Measurements from ENCODE around the gene PPP2R2B. TPM values are rescaled to one million over a fixed set of nuclear protein-coding genes. Genes with fewer than 3 reads are reported as not detected.
A peak's percentile ranks its signal among the peaks of the same experiment; 100 is the strongest.
"Not testable (repeated sequence)": the region's sequence is repeated elsewhere in the genome, so short reads cannot be mapped to it uniquely, and the experiment has no call there.

Gene PPP2R2B
- total RNA-seq, 2 donors from 2014 or later = 9.5 to 29.8 TPM

DNA sequence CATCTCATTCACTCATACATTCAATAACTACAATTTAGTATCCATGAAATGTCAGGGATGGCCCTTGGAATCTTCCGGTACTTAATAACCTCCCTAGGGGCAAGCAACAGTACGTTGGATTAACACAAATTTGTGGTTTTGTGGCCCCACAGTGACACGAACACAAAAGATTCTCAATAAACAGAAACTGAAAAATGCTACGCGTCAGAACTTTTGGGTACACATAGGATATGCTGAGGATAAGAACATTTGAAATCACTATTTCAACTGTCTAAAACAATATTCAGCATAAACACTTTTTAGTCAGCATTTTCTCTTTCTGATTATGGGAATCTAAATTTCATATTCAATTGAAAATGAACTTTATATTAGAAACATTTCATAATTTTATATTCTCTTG lies 255.5 kb downstream of the PPP2R2B start:
- no peak for ATAC-seq (ENCODE audit: insufficient number of reproducible peaks, low FRiP score, low read depth)
- TF ChIP-seq, protein P1, sequence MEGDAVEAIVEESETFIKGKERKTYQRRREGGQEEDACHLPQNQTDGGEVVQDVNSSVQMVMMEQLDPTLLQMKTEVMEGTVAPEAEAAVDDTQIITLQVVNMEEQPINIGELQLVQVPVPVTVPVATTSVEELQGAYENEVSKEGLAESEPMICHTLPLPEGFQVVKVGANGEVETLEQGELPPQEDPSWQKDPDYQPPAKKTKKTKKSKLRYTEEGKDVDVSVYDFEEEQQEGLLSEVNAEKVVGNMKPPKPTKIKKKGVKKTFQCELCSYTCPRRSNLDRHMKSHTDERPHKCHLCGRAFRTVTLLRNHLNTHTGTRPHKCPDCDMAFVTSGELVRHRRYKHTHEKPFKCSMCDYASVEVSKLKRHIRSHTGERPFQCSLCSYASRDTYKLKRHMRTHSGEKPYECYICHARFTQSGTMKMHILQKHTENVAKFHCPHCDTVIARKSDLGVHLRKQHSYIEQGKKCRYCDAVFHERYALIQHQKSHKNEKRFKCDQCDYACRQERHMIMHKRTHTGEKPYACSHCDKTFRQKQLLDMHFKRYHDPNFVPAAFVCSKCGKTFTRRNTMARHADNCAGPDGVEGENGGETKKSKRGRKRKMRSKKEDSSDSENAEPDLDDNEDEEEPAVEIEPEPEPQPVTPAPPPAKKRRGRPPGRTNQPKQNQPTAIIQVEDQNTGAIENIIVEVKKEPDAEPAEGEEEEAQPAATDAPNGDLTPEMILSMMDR (IDR thresholded peaks at IDR 0.05) = no peak

DNA sequence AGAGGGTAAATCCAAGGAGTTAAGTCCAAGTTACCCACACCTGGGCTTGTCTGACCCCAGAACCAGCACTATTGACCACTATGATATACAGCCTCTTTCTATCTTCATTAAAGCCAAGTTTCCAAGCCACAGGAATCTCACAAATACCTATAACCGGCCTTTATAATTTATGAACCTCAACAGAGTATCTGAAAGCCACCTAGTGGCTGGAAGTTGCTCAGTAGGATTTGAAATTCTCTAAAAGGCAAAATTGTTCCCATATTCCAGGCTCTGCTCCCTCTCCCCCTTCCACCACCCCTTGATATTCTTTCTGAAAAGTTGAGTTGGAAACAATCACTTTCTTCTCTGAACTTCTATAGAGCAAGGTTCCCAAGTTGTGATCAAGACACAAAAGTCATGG lies 256.2 kb downstream of the PPP2R2B start:
- no peak for DNase-seq (ENCODE audit: low spot score)
- no peaks in the 10 kb centered on the region for H3K4me1 ChIP-seq (ENCODE audit: control insufficient read depth in 1 of 2, low read depth in 2 of 2)
- no peak overlapping the region for H3K4me3 ChIP-seq
- TF ChIP-seq, protein P1 (IDR thresholded peaks at IDR 0.05) = peak; percentile 16
- no peak for ATAC-seq (ENCODE audit: insufficient number of reproducible peaks, low FRiP score, low read depth)
- no peaks in the 10 kb centered on the region for H3K9me3 ChIP-seq
- no peaks in the 10 kb centered on the region for H3K27me3 ChIP-seq (replicated peaks; ENCODE audit: insufficient read depth)
- no peak overlapping the region for H3K27ac ChIP-seq
- no peaks in the 10 kb centered on the region for H3K36me3 ChIP-seq

More for the DNA sequence above, 255.5 kb downstream of the PPP2R2B start:
- no peaks in the 10 kb centered on the region for H3K27me3 ChIP-seq (replicated peaks; ENCODE audit: insufficient read depth)
- H3K4me3 ChIP-seq = no peak overlapping the region
- H3K9me3 ChIP-seq = no peaks in the 10 kb centered on the region
- H3K4me1 ChIP-seq (ENCODE audit: control insufficient read depth in 1 of 2, low read depth in 2 of 2) = no peaks in the 10 kb centered on the region
- H3K27ac ChIP-seq = no peak overlapping the region
- DNase-seq (ENCODE audit: low spot score) = no peak
- no peaks in the 10 kb centered on the region for H3K36me3 ChIP-seq

DNA sequence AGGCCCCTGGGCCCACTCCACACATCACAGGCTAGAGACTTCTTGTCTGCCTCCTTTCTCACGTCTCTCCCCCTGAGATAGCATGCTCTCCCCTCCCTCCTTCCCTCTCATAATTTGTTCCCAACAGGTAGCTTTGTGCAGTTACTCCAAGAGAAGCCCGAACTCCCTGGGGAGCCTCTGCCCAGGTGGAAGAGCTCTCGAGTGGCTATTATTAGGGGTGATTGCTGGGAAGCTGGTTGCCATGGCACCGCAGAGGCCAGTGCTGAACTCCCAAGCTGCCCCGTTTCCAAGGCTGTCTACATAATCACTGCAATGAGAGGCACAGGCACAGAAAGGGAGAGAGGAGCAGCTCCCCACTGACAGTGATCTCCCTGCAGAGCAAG lies 257.9 kb downstream of the PPP2R2B start:
- Histone ChIP-seq H3K4me1 (ENCODE audit: control insufficient read depth in 1 of 2, low read depth in 2 of 2) (no peaks in the 10 kb centered on the region), H3K36me3 (no peaks in the 10 kb centered on the region), H3K27ac (no peak overlapping the region), H3K9me3 (peaks cover 6% of the 10 kb centered on the region), H3K27me3 (replicated peaks; ENCODE audit: insufficient read depth) (no peaks in the 10 kb centered on the region), H3K4me3 (no peak overlapping the region)
- DNase-seq (ENCODE audit: low spot score) (no peak), ATAC-seq (ENCODE audit: insufficient number of reproducible peaks, low FRiP score, low read depth) (no peak)
- TF ChIP-seq, protein P1 (IDR thresholded peaks at IDR 0.05) = no peak

DNA sequence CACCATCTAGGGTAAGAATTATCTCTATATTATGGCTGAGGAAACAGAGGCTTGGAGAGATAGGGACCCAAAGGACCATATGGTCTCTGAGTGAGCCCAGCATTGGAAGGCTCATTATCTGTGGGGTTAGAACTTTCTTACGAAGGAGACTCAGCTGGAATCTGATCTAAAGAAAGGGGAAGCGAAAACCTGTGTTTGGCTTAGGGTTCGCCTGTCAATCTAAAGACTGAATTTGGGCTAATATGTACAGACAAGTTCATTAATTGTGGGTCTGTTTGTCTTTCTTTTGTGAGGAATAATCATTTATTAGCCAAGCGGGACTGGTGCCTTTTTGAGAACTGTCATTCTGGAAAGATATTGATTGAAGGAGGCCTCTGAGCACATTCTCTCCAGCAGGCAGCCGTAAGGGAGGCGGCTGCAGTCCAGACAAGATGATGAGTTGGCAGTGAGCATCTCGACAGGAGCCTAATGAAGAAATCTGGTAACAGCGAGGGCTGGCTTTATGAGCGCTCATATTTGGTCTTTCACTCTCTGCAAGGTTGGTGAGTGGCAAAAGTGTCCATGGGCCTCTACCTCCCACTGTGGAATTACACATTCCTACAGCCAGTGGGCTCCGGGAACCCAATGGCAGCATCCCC lies 258.4 kb downstream of the PPP2R2B start:
- peaks cover 6% of the 10 kb centered on the region for H3K9me3 ChIP-seq
- TF ChIP-seq, protein P1 (IDR thresholded peaks at IDR 0.05) = no peak
- H3K36me3 ChIP-seq = no peaks in the 10 kb centered on the region
- H3K27ac ChIP-seq = no peak overlapping the region
- ATAC-seq (ENCODE audit: insufficient number of reproducible peaks, low FRiP score, low read depth) (no peak), DNase-seq (ENCODE audit: low spot score) (no peak)
- H3K27me3 ChIP-seq (replicated peaks; ENCODE audit: insufficient read depth) = no peaks in the 10 kb centered on the region
- H3K4me1 ChIP-seq (ENCODE audit: control insufficient read depth in 1 of 2, low read depth in 2 of 2) = no peaks in the 10 kb centered on the region
- H3K4me3 ChIP-seq = no peak overlapping the region

DNA sequence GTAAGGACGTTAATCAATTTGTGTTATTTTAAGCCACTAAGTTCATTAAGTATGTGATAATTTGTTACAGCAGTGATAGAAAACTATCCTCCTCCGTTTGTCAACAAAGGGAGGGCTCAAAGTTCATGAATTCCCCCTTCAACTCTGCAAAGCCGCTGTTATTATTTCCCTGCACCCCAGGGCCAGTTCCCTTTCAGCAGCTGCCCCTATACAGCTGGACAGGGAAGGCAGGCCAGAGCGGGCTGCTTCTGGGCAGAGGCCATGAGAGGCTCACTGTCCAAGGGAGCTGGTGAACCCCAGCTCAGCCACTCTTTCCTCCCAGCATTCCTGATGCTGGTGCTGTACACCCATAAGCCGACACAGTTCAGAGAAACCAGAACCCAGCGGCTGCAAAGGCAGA lies 260.1 kb downstream of the PPP2R2B start:
- H3K27me3 ChIP-seq (replicated peaks; ENCODE audit: insufficient read depth) = no peaks in the 10 kb centered on the region
- ATAC-seq (ENCODE audit: insufficient number of reproducible peaks, low FRiP score, low read depth) (no peak), DNase-seq (ENCODE audit: low spot score) (no peak)
- H3K27ac ChIP-seq = no peak overlapping the region
- TF ChIP-seq, protein P1 (IDR thresholded peaks at IDR 0.05) = no peak
- H3K4me3 ChIP-seq = no peak overlapping the region
- no peaks in the 10 kb centered on the region for H3K4me1 ChIP-seq (ENCODE audit: control insufficient read depth in 1 of 2, low read depth in 2 of 2)
- H3K36me3 ChIP-seq = no peaks in the 10 kb centered on the region
- H3K9me3 ChIP-seq = peaks cover 6% of the 10 kb centered on the region

DNA sequence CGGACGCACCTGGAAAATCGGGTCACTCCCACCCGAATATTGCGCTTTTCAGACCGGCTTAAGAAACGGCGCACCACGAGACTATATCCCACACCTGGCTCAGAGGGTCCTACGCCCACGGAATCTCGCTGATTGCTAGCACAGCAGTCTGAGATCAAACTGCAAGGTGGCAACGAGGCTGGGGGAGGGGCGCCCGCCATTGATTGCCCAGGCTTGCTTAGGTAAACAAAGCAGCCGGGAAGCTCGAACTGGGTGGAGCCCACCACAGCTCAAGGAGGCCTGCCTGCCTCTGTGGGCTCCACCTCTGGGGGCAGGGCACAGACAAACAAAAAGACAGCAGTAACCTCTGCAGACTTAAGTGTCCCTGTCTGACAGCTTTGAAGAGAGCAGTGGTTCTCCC lies 268.8 kb downstream of the PPP2R2B start:
- not testable (repeated sequence) for H3K36me3 ChIP-seq; H3K4me3 ChIP-seq; H3K27ac ChIP-seq; H3K9me3 ChIP-seq; H3K27me3 ChIP-seq (replicated peaks; ENCODE audit: insufficient read depth); DNase-seq (ENCODE audit: low spot score); ATAC-seq (ENCODE audit: insufficient number of reproducible peaks, low FRiP score, low read depth); H3K4me1 ChIP-seq (ENCODE audit: control insufficient read depth in 1 of 2, low read depth in 2 of 2)

All from thoracic aorta (tissue), 2 donors.